Spleen (tissue), 11 donors: ENCODE results near the gene ADORA2B. TPM values are rescaled to one million over a fixed set of nuclear protein-coding genes. Genes with fewer than 3 reads are reported as not detected.

Experiments
- DNase-seq: peaks from one replicate; pipeline ENCODE4 v3.0.0-alpha.2; 2020
- H3K27ac ChIP-seq, 8 donors: fragments of 200-600 bp; sonication (generic) in 7 of 8; 1 replicate in 4 of 8; 2 replicates in 4 of 8; pipeline versions ENCODE4 v1.5.0 to v1.8.0; 2016 to 2021; ENCODE audit warnings: inconsistent platforms in 4 of 8, mild to moderate bottlenecking in 4 of 8, moderate library complexity in 1 of 8
- H3K27me3 ChIP-seq, 7 donors: fragments of 200-600 bp; sonication (generic) in 6 of 7; replicated peaks in 1 of 7; 1 replicate in 4 of 7; 2 replicates in 3 of 7; pipeline versions ENCODE4 v1.5.0 to v1.8.0; 2016 to 2021; ENCODE audit warnings: inconsistent platforms in 3 of 7, mild to moderate bottlenecking in 1 of 7
- H3K36me3 ChIP-seq, 6 donors: fragments of 200-600 bp; sonication (generic) in 5 of 6; 1 replicate in 4 of 6; 2 replicates in 2 of 6; pipeline versions ENCODE4 v1.5.0 to v1.8.0; 2016 to 2021; ENCODE audit warnings: inconsistent platforms in 2 of 6
- H3K4me1 ChIP-seq, 6 donors: fragments of 200-600 bp; sonication (generic) in 5 of 6; 1 replicate in 3 of 6; 2 replicates in 3 of 6; pipeline versions ENCODE4 v1.5.0 to v1.8.0; 2016 to 2021; ENCODE audit warnings: inconsistent platforms in 3 of 6
- H3K4me3 ChIP-seq, 8 donors: fragments of 200-600 bp; sonication (generic) in 7 of 8; 1 replicate in 4 of 8; 2 replicates in 4 of 8; pipeline versions ENCODE4 v1.5.0 to v1.8.0; 2016 to 2021; ENCODE audit warnings: inconsistent platforms in 4 of 8, mild to moderate bottlenecking in 4 of 8, moderate library complexity in 2 of 8
- H3K9me3 ChIP-seq, 8 donors: fragments of 200-600 bp; sonication (generic) in 7 of 8; 1 replicate in 4 of 8; 2 replicates in 4 of 8; pipeline versions ENCODE4 v1.5.0 to v1.8.0; 2016 to 2021; ENCODE audit warnings: inconsistent platforms in 4 of 8
- CTCF ChIP-seq, 11 experiments: fragments of 200-600 bp in 7 of 11; fragments of 450-650 bp in 4 of 11; sonication (generic) in 4 of 11; IDR thresholded peaks in 8 of 11; conservative IDR thresholded peaks in 3 of 11; 1 replicate in 7 of 11; 2 replicates in 4 of 11; pipeline versions ENCODE4 v1.4.0 to v1.8.0; 2016 to 2021; ENCODE audit warnings: antibody characterized with exemption in 11 of 11, inconsistent platforms in 4 of 11, mild to moderate bottlenecking in 1 of 11
- POLR2A ChIP-seq, 3 donors: fragments of 450-650 bp; IDR thresholded peaks; one replicate each; pipeline ENCODE4 v1.5.1; 2017; ENCODE audit warnings: antibody characterized with exemption in 3 of 3, mild to moderate bottlenecking in 1 of 3
- POLR2AphosphoS5 ChIP-seq, 3 donors: sonication (generic); formaldehyde crosslinking; IDR thresholded peaks; one replicate each; pipeline ENCODE4 v1.5.1; 2017; ENCODE audit warnings: antibody characterized with exemption in 3 of 3
- WGBS, 5 donors: extraction: QIAGEN DNeasy Blood & Tissue Kit in 3 of 5; methylation state at CpG; one replicate each; pipeline versions ENCODE4 v1.1.5 to v1.1.7; 2013 to 2018; 5-methylcytosine and 5-hydroxymethylcytosine counted together
- intact Hi-C: fragments of 100-400 bp; cut with DNase I; formaldehyde crosslinking; loops from one replicate; pipeline ENCODE4 v1.15.0; 2023; ENCODE audit warnings: low total_unique reads
- polyA plus RNA-seq, 3 donors: library from polyadenylated mRNA; stranded (reverse); fragments of 200-250 nt; gene quantifications; one replicate each; pipeline ENCODE4 v1.2.1, GENCODE V29; 2013
- total RNA-seq, 7 donors: library from RNA; depleted of rRNA in 3 of 7; stranded (reverse); fragments of >200 nt in 3 of 7; fragmentation: NEBNext Ultra II Directional in 4 of 7; extraction: Animal tissue kit (Norgen Biotek cat#: 25700) in 4 of 7; gene quantifications; one replicate each; pipeline versions ENCODE4 v1.1.0 to v1.2.1, GENCODE V29; 2016 to 2021
- donor health status: healthy with polysubstance abuse.
- donor health status: DM: no; HTN: no; CAD: no; lungs with moderate emphysema.
- donor health status: DM: no; HTN: no; CAD: no.
- donor health status: Bipolar disorder and iron deficiency.
- donor health status: healthy.
- donor health status: DM: no; HTN: no; CAD: no.
- donor health status: DM: yes; HTN: yes; CAD: no.

ADORA2B gene
- total and polyA plus RNA-seq, 10 donors: 0.13 to 2.7 (median 0.77) TPM; not detected in 2

- Histone ChIP-seq H3K9me3 (no peaks in the 10 kb centered on the region), H3K4me3 (no peak overlapping the region), H3K27me3 (peaks cover 0 to 6% (median 0%) of the 10 kb centered on the region in 7 donors), H3K36me3 (no peaks in the 10 kb centered on the region), H3K4me1 (peaks cover 0 to 24% (median 14%) of the 10 kb centered on the region in 6 donors), H3K27ac (no peak overlapping the region)
- TF ChIP-seq CTCF (IDR thresholded peaks at IDR 0.05 in 8 of 11, conservative IDR thresholded peaks at IDR 0.05 in 3 of 11) (peak in 1 of 11 experiments; percentile 9), POLR2AphosphoS5 (IDR thresholded peaks at IDR 0.05) (peak in 1 of 3 donors; percentile 43), POLR2A (IDR thresholded peaks at IDR 0.05) (no peak)
- intact Hi-C loops: no loop called here
- WGBS, 5 donors: 44 to 57% (median 46%) methylated on average over 5 of the region's 5 CpGs
- peak; percentile 40 for DNase-seq
Observed at GRCh38 chr17:15954222-15954621, 9.3 kb downstream of the ADORA2B start.

- Histone ChIP-seq H3K27me3 (no peaks in the 10 kb centered on the region), H3K4me3 (no peak overlapping the region), H3K27ac (no peak overlapping the region), H3K9me3 (no peaks in the 10 kb centered on the region), H3K36me3 (no peaks in the 10 kb centered on the region), H3K4me1 (peaks cover 0 to 28% (median 14%) of the 10 kb centered on the region in 6 donors)
- peak; percentile 9 for DNase-seq
- intact Hi-C loops: no loop called here
- WGBS, 5 donors: 81 to 89% (median 83%) methylated on average over 14 of the region's 14 CpGs
- no peak for TF ChIP-seq POLR2AphosphoS5 (IDR thresholded peaks at IDR 0.05)
- TF ChIP-seq POLR2A (IDR thresholded peaks at IDR 0.05): no peak
- no peak for TF ChIP-seq CTCF (IDR thresholded peaks at IDR 0.05 in 8 of 11, conservative IDR thresholded peaks at IDR 0.05 in 3 of 11)
Observed at GRCh38 chr17:15955793-15956541, 11.0 kb downstream of the ADORA2B start.

GRCh38 chr17:15957206-15957605 lies 12.3 kb downstream of the ADORA2B start:
- WGBS, 5 donors: 77 to 95% (median 82%) methylated on average over 6 of the region's 6 CpGs
- no peaks in the 10 kb centered on the region for H3K36me3 ChIP-seq
- no peaks in the 10 kb centered on the region for H3K9me3 ChIP-seq
- DNase-seq: peak; percentile 33
- TF ChIP-seq POLR2AphosphoS5 (IDR thresholded peaks at IDR 0.05) (no peak), CTCF (IDR thresholded peaks at IDR 0.05 in 8 of 11, conservative IDR thresholded peaks at IDR 0.05 in 3 of 11) (no peak), POLR2A (IDR thresholded peaks at IDR 0.05) (no peak)
- H3K4me1 ChIP-seq: peaks cover 0 to 28% (median 14%) of the 10 kb centered on the region in 6 donors
- H3K27ac ChIP-seq: no peak overlapping the region
- no peak overlapping the region for H3K4me3 ChIP-seq
- intact Hi-C loops: no loop called here
- H3K27me3 ChIP-seq: no peaks in the 10 kb centered on the region

- no peaks in the 10 kb centered on the region for H3K9me3 ChIP-seq
- TF ChIP-seq POLR2A (IDR thresholded peaks at IDR 0.05) (no peak), CTCF (IDR thresholded peaks at IDR 0.05 in 8 of 11, conservative IDR thresholded peaks at IDR 0.05 in 3 of 11) (no peak), POLR2AphosphoS5 (IDR thresholded peaks at IDR 0.05) (no peak)
- 89 to 95% (median 93%) methylated on average over 17 to 18 of the region's 19 CpGs for WGBS, 5 donors
- peaks cover 0 to 28% (median 14%) of the 10 kb centered on the region in 6 donors for H3K4me1 ChIP-seq
- H3K27ac ChIP-seq: no peak overlapping the region
- no peaks in the 10 kb centered on the region for H3K36me3 ChIP-seq
- DNase-seq: peak; percentile 31
- no peaks in the 10 kb centered on the region for H3K27me3 ChIP-seq
- intact Hi-C loops: no loop called here
- no peak overlapping the region for H3K4me3 ChIP-seq
Observed at GRCh38 chr17:15957608-15958307, 12.8 kb downstream of the ADORA2B start.
